GM11168 (cell line): Measurements from ENCODE around the gene SEMA5B.

Experiments
- in situ Hi-C: fragments of 300-500 bp; cut with MboI; formaldehyde crosslinking; loops from one replicate; pipeline ENCODE4 v1.12.0; 2022; ENCODE audit warnings: low sequenced_read_pairs; ENCODE audit not compliant: unreplicated experiment

SEMA5B gene

DNA sequence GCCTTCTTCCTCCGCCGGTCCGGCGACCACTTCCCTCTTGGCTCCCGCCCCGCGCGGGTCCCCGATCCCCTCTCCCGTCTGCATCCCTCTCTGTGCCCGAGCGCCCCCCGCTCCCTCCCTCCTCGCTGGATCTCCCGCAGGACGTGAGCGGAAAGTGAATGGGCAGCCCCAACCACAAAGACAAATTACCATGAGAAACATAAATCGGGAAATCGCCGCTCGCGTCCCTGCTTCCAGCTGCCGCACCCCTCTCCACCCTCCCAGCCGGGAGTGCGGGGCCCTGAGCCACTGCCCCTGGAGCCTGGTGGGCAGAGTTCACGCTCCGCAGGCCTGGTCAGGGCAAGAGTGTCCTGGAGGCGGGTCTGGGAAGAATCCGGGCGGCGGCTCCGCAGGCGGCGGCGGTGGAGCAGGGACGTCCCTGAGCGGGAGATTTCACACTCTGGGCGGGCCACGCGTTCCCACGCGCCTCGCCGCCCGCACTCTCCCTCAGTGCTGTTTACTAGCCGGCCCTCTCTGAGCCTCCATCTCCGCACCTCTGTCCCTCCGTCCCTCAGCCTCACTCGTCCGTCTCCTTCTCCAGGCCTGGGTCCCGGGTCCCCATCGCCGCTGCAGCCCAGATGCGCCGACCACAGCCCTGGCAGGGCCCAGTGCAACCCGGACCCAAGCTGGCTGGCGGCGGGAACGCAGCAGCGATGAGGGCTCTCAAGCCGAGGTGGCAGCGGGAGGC is 835 bp downstream of the SEMA5B start:
- in situ Hi-C loops, result no loop called here

DNA sequence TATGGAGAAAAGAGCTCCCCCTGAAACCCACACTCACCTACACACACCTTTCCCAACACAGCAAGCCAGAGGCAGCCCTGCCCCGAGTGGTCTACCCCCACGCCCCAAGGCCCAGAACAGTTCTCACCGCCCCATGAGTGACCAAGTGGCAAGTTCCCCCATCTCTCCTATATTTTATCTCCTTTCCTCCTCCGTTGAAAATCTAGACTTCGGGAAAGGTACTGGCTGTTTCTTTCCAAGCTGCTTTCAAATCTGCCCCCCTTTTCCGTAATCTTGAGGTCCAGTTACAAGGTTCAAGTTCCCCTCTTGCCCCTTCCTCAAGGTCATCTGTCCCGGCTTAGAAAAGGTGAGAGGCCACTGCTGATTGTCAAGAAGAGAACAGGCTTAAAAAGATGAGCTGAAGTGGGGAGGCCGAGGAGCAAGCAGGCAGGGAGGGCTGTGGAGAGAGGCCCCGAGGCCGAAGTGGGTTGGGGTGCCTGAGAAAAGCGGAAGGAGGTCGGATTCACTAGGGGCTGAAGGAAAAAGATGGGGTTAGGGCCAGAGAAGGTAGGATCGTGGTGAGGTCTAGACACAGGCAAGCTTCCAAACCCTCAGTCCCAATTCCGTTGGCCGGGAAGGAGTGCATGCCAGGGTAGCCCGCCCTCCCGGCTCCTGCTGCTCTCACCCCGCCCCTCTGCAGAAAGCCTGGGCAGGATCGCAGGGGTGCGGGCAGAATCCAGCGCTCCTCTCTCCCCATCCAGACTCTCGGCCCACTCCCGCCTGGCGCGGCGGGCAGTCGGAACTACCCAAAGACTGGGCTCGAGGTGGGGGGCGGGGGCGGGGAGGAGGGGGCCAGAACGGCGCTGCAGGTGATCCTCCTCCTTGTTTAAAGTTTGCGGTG is 1.7 kb downstream of the SEMA5B start:
- in situ Hi-C loops, result no loop called here

DNA sequence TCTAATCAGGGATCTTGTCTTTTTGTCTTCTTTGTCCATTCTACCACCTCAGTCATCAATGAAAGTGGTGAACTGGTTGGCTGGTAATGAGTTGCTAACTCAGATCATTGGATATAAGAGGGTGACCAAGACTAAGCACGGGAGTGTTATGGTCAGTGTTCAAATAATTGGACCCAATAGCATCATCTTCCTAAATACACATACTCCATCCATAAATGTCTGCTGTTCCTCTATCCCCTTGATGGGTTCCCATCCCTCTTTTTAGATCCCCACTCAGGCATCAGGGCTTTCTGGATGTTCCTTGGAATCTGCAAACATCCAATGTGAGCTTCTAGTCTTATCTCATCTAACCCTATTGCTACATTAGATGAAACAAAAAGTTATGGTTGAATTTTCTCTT is 3.5 kb downstream of the SEMA5B start:
- in situ Hi-C loops, result no loop called here

DNA sequence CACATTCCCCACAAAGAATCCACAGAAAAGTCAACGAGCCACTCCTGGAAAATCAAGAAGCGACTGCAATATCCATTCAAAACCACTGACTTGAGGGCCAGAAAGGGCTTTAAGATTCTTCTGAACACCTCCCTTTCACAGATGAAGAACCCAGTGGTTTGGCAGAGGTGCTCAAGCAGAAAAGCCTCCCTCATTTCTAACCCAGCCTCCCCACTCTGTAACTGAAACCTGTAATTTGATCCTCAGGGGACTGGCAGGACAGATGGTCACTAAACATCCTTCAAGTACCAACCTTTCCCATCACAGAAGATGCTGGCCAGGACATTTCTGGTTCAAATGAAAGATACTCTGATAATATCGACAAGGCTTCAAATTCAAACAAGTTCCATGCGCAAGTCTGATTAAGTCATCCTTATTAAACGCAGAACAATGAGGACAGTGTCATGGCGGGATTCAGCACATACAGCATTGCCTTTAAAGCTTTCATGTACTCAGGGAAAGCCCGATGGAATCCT is 5.5 kb downstream of the SEMA5B start:
- in situ Hi-C loops, result no loop called here

DNA sequence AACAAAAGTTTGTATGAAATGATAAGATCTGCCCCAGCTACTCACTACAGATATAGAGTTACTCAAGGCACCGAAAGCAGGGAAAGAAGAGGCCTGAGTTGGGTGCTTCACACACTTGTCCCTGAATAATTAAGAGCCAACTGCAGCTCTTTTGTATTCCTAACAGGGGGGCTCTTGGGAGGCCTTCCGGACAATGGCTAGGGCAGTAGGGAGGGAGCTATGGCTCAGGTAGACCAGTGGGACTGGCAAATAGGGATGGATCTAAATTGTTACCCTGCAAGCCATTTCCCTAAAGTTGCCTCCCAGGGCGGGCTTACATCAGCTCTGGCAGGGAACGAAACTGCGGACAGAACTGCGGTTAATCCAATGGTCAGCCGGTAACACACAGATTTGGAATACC is 6.2 kb downstream of the SEMA5B start:
- in situ Hi-C loops, result no loop called here

DNA sequence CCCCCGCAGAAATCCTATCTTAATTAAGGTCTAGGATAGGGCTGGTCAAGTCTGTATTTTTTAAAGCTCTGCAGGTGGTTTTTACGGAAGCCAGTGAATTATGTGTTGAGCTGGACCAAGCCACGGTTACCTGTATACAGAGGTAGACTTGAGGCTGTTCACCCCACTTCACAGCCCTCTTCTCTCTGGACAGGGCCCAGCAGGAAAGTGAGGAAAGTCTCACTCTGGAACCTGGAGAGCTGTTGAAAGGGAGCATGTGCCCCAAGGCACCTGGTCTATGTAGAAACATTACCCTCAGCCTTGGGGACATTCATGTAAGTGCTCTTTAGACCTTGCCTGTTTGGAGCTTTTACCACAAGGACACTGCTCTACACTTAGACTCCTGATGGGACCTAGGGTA is 6.9 kb downstream of the SEMA5B start:
- in situ Hi-C loops, result no loop called here

DNA sequence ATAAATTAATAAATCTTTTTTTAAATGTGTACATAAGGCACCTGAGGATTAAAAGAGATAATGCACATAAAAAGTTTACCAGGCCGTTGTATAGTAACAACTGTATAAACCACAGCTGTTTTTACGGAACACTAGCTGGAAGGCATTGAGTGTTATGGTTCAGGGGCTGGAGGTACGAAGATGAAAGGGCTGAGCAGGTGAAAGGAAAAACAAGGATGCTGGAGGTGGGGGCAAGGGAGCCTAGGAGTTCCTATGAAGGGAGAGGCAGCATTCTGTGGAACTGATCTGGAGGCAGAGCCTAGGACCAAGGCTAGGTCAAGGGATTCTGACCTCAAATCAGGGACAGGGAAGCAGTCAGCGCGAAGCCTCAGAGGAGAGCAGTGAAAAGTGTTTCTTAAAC is 8.0 kb downstream of the SEMA5B start:
- in situ Hi-C loops, result no loop called here

DNA sequence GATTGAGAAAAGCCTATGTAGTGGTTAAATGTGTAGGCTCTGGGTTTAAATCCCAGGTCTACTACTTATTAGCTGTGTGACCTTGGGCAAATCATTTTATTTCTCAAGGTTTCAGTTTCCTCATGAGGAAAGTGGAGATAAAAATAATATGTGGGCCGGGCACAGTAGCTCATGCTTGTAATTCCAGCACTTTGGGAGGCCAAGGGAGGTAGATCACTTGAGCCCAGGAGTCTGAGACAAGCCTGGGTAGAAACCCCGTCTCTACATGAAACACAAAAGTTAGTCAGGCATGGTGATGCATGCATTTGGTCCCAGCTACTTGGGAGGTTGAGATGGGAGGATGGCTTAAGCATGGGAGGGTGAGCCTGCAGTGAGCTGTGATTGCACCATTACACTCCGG is 8.4 kb downstream of the SEMA5B start:
- in situ Hi-C loops, result no loop called here

DNA sequence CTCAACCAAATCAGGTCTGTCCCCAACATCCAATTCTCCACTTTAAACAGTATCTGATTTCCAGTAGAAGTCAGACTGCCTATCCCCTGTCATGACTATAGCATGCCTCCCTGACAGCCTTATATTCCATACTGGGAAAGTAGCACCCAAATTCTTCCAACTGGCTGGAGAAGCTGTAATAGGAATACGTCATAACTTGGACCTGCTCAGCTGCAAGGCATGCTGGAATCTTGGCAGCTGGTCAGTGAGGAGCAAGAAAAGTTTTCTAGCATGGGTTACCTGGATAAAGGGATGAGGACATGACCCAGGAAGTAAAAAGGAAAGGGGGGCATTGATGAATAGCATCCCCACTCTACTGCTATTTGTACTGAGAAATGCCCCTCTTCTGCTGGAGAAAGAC is 8.9 kb downstream of the SEMA5B start:
- in situ Hi-C loops, result no loop called here

DNA sequence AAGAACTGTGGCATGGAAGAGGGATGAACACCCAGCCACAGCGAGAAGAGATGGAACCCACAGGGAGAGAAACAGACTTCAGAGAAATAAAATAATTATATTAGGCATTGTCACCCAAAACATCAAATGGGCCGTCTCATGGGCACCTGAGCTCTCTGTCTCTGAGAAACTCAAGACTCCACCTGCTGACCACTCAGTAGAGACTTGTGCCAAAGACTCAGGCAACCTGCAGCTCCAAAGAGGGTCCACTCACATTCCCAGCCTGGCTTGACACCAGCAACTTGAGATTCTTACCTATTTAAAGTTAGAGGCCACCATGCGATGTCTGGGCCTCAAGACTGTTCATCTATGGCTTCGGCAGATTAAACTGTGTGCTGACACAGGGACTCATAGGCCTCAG is 12.0 kb downstream of the SEMA5B start:
- in situ Hi-C loops, result no loop called here

DNA sequence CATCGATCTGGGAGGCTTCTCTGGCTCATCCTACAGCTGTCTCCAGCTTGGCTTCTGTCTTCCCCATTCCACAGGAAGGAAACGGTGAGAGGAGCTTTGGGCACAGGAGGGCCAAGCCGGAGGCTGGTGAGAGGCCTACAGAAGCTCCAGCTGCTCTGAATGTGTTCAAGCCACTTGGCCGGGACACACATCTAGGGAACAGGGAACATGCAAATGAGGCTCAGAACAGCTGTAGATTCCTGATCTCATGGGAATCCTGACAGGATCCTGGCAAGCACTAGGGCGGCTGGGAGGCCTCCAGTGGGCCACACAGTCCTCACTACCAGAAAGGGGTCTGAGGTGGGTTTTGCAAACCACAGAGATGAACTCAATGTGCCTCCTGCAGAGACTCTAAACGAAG is 13.7 kb downstream of the SEMA5B start:
- in situ Hi-C loops, result no loop called here

DNA sequence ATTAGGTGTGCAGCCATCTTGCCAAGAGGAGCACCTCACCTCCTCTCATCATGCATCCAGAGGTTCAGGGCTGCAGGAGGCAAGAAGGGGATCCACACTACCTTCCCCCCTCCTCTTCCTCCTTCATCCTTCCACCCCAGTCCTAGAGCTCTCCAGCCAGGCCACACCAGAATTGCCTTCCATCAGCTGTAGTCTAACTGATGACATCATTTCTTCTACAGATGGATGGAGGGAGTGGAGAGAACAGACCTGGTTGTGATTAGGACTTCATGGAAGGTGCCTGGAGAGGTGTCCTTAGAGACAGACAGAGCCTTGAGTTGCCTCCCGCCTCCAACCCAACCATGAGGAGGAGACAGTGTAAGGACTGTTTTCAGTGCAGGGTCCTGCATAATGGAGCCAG is 14.9 kb downstream of the SEMA5B start:
- in situ Hi-C loops, result no loop called here

DNA sequence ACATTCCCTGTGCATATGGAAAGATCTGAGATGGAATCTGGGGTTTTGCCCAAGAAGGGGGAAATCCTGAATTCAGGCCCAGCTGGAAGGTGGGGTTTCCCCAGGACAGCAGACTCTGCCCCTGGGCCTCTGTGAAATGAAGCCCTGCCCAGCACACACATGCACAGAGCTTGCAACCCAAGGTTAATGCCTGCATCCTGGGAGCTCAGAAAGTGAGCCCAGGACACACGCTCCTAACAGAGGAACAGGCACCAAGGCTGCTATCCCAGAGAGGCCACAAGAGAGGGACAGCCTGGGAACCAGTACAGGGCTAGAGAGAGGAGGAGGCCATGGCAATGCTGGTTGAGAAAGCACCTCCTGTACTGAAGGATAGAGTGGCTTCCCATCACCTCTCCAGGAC is 16.1 kb downstream of the SEMA5B start:
- in situ Hi-C loops, result no loop called here

DNA sequence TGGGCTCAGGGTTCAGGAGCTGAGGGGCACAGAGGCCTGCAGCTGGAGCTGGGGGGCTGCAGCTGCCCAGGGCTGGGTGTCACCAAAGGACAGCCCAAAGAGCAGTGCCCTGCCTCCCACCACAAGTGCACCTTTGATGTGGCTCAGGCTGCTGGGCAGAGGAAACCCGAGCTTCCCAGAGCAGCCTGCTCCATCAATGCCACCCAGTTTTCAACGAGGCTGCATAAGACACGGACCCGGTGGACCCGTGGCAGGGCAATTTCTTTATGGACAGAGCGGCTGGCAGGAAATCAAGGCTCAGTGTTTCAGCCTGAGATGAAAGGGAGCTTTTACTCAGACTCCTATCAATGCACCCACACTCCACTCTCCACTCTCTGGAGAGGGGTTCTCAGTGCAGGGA is 18.7 kb downstream of the SEMA5B start:
- in situ Hi-C loops, result no loop called here

DNA sequence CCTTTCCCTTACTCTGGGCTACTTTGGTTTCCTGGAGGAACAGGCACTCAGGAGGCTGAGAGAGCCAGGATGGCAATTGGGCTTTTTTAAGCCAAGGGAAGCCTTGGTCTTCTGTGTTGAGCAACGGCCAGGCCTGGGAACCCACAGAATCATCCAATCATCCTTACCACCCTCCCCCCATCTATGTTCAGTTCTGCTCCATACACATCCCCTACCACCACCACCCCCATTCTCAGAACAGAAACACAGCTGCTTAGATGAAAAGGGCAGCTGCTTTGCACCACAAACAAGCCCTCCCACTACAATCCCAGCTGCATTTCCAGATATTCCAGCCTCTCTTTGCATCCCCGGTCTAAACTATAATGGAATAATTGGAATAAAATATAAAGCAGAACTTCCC is 21.0 kb downstream of the SEMA5B start:
- in situ Hi-C loops, result no loop called here

DNA sequence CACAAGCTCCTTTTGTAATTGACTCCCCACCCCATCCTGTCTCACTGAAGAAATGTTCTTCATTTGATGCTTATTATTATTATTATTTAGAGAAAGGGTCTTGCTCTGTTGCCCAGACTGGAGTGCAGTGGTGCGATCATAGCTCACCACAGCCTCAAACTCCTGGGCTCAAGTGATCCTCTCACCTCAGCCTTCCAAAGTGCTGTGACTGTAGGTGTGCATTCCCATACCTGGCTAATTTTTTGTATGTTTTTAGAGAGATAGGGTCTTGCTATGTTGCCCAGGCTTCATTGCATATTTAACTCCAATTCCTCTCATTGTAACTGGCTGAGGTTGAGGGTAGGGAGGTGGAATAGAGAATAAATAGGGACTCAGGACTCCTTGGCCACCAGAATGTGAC is 22.3 kb downstream of the SEMA5B start:
- in situ Hi-C loops, result no loop called here

DNA sequence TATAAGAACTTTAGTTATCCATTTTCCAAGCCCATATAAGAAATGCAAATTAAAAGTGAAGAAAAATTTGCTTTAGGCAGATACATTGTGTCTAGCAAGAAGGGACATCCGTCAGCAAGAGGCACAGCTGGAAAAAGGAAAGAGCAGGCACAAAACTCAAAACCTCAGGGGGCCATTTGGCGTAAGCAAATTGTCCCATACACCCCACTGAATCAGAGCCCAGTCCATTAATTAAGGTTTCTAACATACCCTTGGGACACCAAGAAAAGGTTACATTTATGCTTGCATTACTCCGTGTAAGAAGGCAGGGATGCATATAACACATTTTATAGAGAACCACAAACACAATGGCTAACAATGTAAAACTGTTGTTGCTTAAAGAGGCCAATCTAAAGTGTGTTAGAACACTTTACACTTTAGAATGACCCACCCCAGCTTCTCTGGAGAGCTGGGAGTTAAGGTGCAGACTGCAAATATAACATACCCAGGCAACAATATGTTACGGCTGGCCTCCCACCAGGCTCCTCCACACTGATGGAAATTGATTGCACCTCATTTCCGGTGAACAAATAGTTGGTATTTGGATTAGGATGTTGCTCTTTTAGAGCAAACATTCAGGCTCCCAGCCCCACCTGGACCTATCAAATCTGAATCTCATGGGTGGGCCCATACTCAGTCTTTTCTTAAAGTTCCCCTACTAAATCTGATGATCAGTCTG is 23.2 kb downstream of the SEMA5B start:
- in situ Hi-C loops, result no loop called here

DNA sequence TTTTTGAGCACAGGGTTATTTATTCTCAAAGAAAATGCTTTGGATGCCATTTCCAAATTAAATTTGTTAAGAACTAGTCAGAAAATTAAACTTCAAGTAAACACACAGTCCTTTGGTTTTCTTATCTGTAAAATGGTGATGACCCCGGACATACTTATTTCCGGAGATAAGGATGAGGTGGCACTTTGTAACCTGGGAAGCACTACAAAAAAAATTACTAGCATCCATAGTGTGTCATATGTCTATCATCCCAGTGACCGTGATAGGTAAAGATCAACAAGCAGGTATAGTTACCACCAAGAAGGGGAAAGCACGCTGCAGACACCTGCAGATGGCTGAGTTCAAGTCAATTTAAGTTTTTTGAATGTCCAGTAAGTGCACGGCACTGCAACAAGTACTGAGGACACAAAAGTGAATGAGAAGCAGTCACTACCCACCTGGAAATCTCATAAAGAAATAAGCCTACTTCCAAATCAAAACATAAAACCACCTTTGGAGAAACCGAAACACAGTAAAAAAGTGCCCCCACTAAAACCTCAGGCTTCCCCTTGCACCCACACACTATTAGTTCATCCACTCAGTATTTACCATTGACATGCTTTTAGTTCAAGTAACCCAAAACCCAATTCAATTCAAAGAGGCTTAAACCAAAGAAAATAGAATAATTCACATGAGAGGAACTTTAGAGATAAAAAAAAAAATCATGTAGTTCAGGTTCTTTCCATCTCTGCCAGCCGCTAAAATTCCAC is 24.6 kb downstream of the SEMA5B start:
- in situ Hi-C loops, result no loop called here

DNA sequence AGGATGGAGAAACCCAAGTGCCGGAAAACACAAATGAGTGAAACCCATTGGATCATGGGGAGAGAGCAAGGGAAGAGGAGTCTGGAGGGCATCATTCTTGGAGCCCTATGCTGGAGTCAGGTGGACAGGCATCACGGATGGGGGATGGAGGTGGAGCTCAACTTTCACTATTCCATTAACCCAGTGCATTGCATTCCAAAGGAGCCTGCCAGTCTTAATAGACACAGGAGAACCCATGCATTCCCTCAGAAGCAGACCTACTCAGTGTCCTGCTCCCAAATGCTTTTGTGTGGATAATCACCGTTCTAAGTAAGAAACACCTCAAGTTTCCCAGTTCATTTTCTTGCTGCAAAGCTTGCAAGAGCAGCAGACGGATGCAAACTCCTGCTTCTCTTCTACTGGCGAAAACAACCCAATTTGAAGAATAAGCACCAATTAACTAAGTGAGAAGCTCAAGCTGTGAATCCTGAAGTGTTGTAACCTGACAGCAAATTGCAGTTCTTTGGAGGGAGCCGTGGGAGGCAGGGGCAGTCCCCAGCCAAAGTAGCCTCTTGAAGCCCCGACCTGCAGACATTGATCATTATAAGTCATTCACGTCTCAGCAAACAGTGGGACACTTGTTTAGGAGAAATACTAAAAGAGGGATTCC is 25.3 kb downstream of the SEMA5B start:
- in situ Hi-C loops, result no loop called here

DNA sequence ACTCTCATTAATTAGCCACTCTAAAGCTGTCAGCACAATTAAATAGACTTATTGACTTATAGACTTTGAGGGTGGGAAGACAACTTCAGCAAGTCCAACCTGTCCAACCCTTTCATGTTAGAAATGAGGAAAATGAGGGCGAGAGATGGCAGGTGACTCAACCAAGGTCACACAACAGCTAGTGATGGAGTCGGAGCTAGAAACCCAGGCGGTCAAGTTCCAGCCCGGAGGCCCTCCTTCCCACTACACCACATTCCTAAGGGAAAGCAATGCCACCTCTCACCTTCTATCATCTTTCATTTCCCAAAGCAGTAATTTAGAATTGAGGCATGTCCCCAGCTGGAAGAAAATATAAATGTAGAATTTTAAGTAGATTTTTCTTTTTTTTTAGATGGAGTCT is 28.7 kb downstream of the SEMA5B start:
- in situ Hi-C loops, result no loop called here
